ENCODE results near the gene POTEB3.
"Not testable (repeated sequence)": the region's sequence is repeated elsewhere in the genome, so short reads cannot be mapped to it uniquely, and the experiment has no call there.

DNA sequence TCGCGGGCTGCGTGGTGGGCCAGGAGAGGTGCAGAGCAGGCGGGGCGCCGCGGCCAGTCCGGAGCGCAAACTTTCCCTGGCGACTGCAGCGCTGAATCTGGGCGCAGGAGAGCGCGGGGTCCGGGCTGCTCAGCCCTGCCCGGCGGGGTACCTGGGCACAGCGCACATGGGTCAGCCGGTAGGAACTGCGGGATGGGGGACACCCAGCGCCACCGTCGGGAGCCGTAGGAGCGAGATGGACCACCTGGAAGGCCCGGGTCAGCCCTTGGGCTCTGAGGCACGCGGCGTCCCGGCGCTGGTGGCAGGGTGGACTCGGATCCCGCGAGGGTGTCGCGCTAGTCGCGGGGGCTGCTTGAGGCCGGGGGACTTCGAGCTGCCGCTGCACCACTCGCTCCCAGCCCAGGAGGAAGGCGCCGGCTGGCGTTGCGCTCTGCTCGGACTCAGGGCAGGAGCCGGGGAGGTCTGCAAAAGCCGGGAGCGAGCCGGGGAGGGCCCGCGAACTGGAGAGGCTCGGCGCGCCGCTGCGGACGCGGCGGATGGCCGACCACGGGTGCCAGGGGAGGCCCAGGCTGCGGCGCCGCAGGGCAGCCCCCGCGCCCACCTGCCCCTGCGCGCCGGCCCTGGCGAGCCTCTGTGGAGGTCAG lies 11.7 kb upstream of the POTEB3 start:
- TF ChIP-seq, protein P1, sequence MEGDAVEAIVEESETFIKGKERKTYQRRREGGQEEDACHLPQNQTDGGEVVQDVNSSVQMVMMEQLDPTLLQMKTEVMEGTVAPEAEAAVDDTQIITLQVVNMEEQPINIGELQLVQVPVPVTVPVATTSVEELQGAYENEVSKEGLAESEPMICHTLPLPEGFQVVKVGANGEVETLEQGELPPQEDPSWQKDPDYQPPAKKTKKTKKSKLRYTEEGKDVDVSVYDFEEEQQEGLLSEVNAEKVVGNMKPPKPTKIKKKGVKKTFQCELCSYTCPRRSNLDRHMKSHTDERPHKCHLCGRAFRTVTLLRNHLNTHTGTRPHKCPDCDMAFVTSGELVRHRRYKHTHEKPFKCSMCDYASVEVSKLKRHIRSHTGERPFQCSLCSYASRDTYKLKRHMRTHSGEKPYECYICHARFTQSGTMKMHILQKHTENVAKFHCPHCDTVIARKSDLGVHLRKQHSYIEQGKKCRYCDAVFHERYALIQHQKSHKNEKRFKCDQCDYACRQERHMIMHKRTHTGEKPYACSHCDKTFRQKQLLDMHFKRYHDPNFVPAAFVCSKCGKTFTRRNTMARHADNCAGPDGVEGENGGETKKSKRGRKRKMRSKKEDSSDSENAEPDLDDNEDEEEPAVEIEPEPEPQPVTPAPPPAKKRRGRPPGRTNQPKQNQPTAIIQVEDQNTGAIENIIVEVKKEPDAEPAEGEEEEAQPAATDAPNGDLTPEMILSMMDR (IDR thresholded peaks at IDR 0.05): not testable (repeated sequence)
- not testable (repeated sequence) for TF ChIP-seq POLR2A, POLR2AphosphoS5, EP300 (IDR thresholded peaks at IDR 0.05)
